Stomach (tissue), 9 donors: Measurements from ENCODE around the gene ELF4. TPM values are rescaled to one million over a fixed set of nuclear protein-coding genes. Genes with fewer than 3 reads are reported as not detected.

ENCODE experiments used
- DNase-seq, 2 donors: peaks; one replicate each; pipeline versions ENCODE4 v3.0.0 to v3.0.0-alpha.2; 2013 to 2019
- H3K27ac ChIP-seq, 5 donors: fragments of 200-600 bp in 4 of 5; sonication (generic) in 4 of 5; one replicate each; pipeline ENCODE4 v1.5.1; 2013 to 2019; ENCODE audit warnings: mild to moderate bottlenecking in 1 of 5, moderate library complexity in 1 of 5
- H3K27me3 ChIP-seq, 3 donors: fragments of 200-600 bp; sonication (generic); one replicate each; pipeline ENCODE4 v1.5.1; 2017 to 2019; ENCODE audit warnings: mixed run types in 1 of 3
- H3K36me3 ChIP-seq, 4 donors: fragments of 200-600 bp; sonication (generic); 1 replicate in 3 of 4; 2 replicates in 1 of 4; pipeline ENCODE4 v1.5.1; 2016 to 2019
- H3K4me1 ChIP-seq, 4 donors: fragments of 200-600 bp; sonication (generic); one replicate each; pipeline ENCODE4 v1.5.1; 2016 to 2019
- H3K4me3 ChIP-seq, 4 donors: fragments of 200-600 bp; sonication (generic) in 3 of 4; one replicate each; pipeline ENCODE4 v1.5.1; 2016 to 2019; ENCODE audit warnings: mild to moderate bottlenecking in 1 of 4
- H3K9me3 ChIP-seq, 4 donors: fragments of 200-600 bp; sonication (generic); one replicate each; pipeline ENCODE4 v1.5.1; 2016 to 2019
- CTCF ChIP-seq, 7 experiments: fragments of 450-650 bp in 4 of 7; fragments of 200-600 bp in 3 of 7; sonication (generic) in 3 of 7; IDR thresholded peaks; one replicate each; pipeline ENCODE4 v1.5.1; 2016 to 2019; ENCODE audit warnings: antibody characterized with exemption in 7 of 7, control low read depth in 2 of 7, mild to moderate bottlenecking in 1 of 7
- EP300 ChIP-seq: sonication (generic); formaldehyde crosslinking; IDR thresholded peaks from one replicate; pipeline ENCODE4 v1.6.1; 2017; ENCODE audit warnings: antibody characterized with exemption
- POLR2A ChIP-seq, 4 donors: fragments of 450-650 bp; IDR thresholded peaks; one replicate each; pipeline ENCODE4 v1.6.1; 2016; ENCODE audit warnings: antibody characterized with exemption in 4 of 4, control low read depth in 2 of 4, mild to moderate bottlenecking in 1 of 4, moderate library complexity in 1 of 4
- POLR2AphosphoS5 ChIP-seq, 3 donors: sonication (generic); formaldehyde crosslinking; IDR thresholded peaks; one replicate each; pipeline ENCODE4 v1.6.1; 2016; ENCODE audit warnings: antibody characterized with exemption in 3 of 3
- WGBS, 5 donors: extraction: QIAGEN DNeasy Blood & Tissue Kit in 3 of 5; methylation state at CpG; one replicate each; pipeline versions ENCODE4 v1.1.5 to v1.1.7; 2013 to 2018; 5-methylcytosine and 5-hydroxymethylcytosine counted together
- intact Hi-C: fragments of 100-400 bp; cut with DNase I; formaldehyde crosslinking; loops from one replicate; pipeline ENCODE4 v1.15.1; 2023; ENCODE audit warnings: low total_unique reads
- polyA plus RNA-seq, 3 donors: library from polyadenylated mRNA; stranded (reverse); fragments of 200-250 nt; gene quantifications; one replicate each; pipeline ENCODE4 v1.2.3, GENCODE V29; 2013
- total RNA-seq, 5 donors: library from RNA; depleted of rRNA; stranded (reverse); fragments of >200 nt; gene quantifications; one replicate each; pipeline versions ENCODE4 v1.1.0 to v1.2.3, GENCODE V29; 2014 to 2016
- donor health status: healthy with polysubstance abuse.
- donor health status: Bipolar disorder and iron deficiency.
- donor health status: healthy.

Gene ELF4
- total and polyA plus RNA-seq, 8 donors, result 3.9 to 34.5 (median 12.7) TPM

- no peaks in the 10 kb centered on the region for H3K9me3 ChIP-seq
- no peaks in the 10 kb centered on the region for H3K27me3 ChIP-seq
- peaks cover 4 to 42% (median 20%) of the 10 kb centered on the region in 4 donors for H3K4me1 ChIP-seq
- TF ChIP-seq POLR2A (IDR thresholded peaks at IDR 0.05) (no peak), CTCF (IDR thresholded peaks at IDR 0.05) (peak in 5 of 7 experiments; percentile 39 to 74 (median 57)), POLR2AphosphoS5 (IDR thresholded peaks at IDR 0.05) (peak in 1 of 3 donors; percentile 59), EP300 (no peak)
- H3K4me3 ChIP-seq, result no peak overlapping the region
- WGBS, 5 donors, result 41 to 47% (median 46%) methylated on average over 8 to 9 of the region's 9 CpGs
- H3K27ac ChIP-seq, result peak overlapping the region in 2 of 5 donors; percentile 14 to 67
- intact Hi-C loops, result loop anchor here (5.0 kb wide), 1 partner anchor 112 kb away; no protein-coding TSS in a partner anchor
- H3K36me3 ChIP-seq, result peaks cover 0 to 25% (median 3%) of the 10 kb centered on the region in 4 donors
- peak; percentile 67 to 86 for DNase-seq
These were observed 30.4 kb downstream of the ELF4 start for GRCh38 chrX:130079824-130080406.

GRCh38 chrX:130075777-130076176, 34.5 kb downstream of the ELF4 start:
- Histone ChIP-seq H3K4me1 (peaks cover 0 to under 1% (median 0%) of the 10 kb centered on the region in 4 donors), H3K36me3 (peaks cover 0 to 61% (median 36%) of the 10 kb centered on the region in 4 donors), H3K27ac (no peak overlapping the region), H3K27me3 (no peaks in the 10 kb centered on the region), H3K4me3 (no peak overlapping the region), H3K9me3 (no peaks in the 10 kb centered on the region)
- DNase-seq, result no peak
- intact Hi-C loops, result no loop called here
- WGBS, 5 donors, result 76 to 92% (median 81%) methylated on average over 4 of the region's 4 CpGs
- TF ChIP-seq POLR2A (IDR thresholded peaks at IDR 0.05) (no peak), POLR2AphosphoS5 (IDR thresholded peaks at IDR 0.05) (no peak), CTCF (IDR thresholded peaks at IDR 0.05) (no peak), EP300 (no peak)

GRCh38 chrX:130072345-130072740, 38.0 kb downstream of the ELF4 start:
- peaks cover 6 to 79% (median 64%) of the 10 kb centered on the region in 4 donors for H3K36me3 ChIP-seq
- TF ChIP-seq POLR2A (IDR thresholded peaks at IDR 0.05) (no peak), POLR2AphosphoS5 (IDR thresholded peaks at IDR 0.05) (no peak), CTCF (IDR thresholded peaks at IDR 0.05) (no peak), EP300 (no peak)
- H3K4me1 ChIP-seq, result no peaks in the 10 kb centered on the region
- H3K27ac ChIP-seq, result no peak overlapping the region
- no peaks in the 10 kb centered on the region for H3K9me3 ChIP-seq
- no peak overlapping the region for H3K4me3 ChIP-seq
- H3K27me3 ChIP-seq, result no peaks in the 10 kb centered on the region
- DNase-seq, result no peak
- WGBS, 5 donors, result 57 to 93% (median 64%) methylated on average over 5 to 10 of the region's 10 CpGs
- intact Hi-C loops, result no loop called here

- TF ChIP-seq POLR2A (IDR thresholded peaks at IDR 0.05) (no peak), POLR2AphosphoS5 (IDR thresholded peaks at IDR 0.05) (no peak), EP300 (no peak), CTCF (IDR thresholded peaks at IDR 0.05) (no peak)
- DNase-seq, result peak; percentile 38 to 80
- H3K4me3 ChIP-seq, result no peak overlapping the region
- H3K9me3 ChIP-seq, result no peaks in the 10 kb centered on the region
- H3K36me3 ChIP-seq, result peaks cover 6 to 82% (median 70%) of the 10 kb centered on the region in 4 donors
- intact Hi-C loops, result no loop called here
- H3K27ac ChIP-seq, result no peak overlapping the region
- no peaks in the 10 kb centered on the region for H3K4me1 ChIP-seq
- no peaks in the 10 kb centered on the region for H3K27me3 ChIP-seq
- WGBS, 5 donors, result 34 to 54% (median 48%) methylated on average over 15 to 18 of the region's 18 CpGs
These were observed 38.5 kb downstream of the ELF4 start for GRCh38 chrX:130071611-130072344.
